Measurements from ENCODE around the gene TNFSF12. TPM values are rescaled to one million over a fixed set of nuclear protein-coding genes. Genes with fewer than 3 reads are reported as not detected.

TNFSF12 gene
- total and polyA plus RNA-seq, 9 of the 15 experiments (the other 6 are each of a cell fraction or from before 2014, with no cell fraction given): 0.03 to 0.95 (median 0.19) TPM; not detected in 3

DNA sequence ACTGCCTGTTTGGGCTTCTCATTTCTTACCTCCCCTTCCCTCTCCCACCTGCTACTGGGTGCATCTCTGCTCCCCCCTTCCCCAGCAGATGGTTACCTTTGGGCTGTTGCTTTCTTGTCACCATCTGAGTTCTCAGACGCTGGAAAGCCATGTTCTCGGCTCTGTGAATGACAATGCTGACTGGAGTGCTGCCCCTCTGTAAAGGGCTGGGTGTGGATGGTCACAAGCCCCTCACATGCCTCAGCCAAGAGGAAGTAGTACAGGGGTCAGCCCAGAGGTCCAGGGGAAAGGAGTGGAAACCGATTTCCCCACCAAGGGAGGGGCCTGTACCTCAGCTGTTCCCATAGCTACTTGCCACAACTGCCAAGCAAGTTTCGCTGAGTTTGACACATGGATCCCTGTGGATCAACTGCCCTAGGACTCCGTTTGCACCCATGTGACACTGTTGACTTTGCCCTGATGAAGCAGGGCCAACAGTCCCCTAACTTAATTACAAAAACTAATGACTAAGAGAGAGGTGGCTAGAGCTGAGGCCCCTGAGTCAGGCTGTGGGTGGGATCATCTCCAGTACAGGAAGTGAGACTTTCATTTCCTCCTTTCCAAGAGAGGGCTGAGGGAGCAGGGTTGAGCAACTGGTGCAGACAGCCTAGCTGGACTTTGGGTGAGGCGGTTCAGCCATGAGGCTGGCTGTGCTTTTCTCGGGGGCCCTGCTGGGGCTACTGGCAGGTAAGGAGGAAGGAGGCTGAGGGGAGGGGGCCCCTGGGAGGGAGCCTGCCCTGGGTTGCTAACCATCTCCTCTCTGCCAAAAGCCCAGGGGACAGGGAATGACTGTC lies 30.4 kb downstream of the TNFSF12 start, which contains the start of gene CD68 (continued):
- peak in 1 of 2 experiments; percentile 11; a peak in 1 of 3 replicates for TF ChIP-seq CBX3 (IDR thresholded peaks at IDR 0.05; ENCODE audit: borderline replicate concordance in 1 of 2, low read length in 2 of 2)
- no peak for TF ChIP-seq SNRNP70 (optimal IDR thresholded peaks at IDR 0.05; ENCODE audit: low read depth, low read length)
- TF ChIP-seq, protein P1, sequence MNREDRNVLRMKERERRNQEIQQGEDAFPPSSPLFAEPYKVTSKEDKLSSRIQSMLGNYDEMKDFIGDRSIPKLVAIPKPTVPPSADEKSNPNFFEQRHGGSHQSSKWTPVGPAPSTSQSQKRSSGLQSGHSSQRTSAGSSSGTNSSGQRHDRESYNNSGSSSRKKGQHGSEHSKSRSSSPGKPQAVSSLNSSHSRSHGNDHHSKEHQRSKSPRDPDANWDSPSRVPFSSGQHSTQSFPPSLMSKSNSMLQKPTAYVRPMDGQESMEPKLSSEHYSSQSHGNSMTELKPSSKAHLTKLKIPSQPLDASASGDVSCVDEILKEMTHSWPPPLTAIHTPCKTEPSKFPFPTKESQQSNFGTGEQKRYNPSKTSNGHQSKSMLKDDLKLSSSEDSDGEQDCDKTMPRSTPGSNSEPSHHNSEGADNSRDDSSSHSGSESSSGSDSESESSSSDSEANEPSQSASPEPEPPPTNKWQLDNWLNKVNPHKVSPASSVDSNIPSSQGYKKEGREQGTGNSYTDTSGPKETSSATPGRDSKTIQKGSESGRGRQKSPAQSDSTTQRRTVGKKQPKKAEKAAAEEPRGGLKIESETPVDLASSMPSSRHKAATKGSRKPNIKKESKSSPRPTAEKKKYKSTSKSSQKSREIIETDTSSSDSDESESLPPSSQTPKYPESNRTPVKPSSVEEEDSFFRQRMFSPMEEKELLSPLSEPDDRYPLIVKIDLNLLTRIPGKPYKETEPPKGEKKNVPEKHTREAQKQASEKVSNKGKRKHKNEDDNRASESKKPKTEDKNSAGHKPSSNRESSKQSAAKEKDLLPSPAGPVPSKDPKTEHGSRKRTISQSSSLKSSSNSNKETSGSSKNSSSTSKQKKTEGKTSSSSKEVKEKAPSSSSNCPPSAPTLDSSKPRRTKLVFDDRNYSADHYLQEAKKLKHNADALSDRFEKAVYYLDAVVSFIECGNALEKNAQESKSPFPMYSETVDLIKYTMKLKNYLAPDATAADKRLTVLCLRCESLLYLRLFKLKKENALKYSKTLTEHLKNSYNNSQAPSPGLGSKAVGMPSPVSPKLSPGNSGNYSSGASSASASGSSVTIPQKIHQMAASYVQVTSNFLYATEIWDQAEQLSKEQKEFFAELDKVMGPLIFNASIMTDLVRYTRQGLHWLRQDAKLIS (CRISPR knock-in tag; IDR thresholded peaks at IDR 0.05): peak; percentile 74; the same call in 1 of the 2 replicates
- peak in 1 of 2 experiments; percentile 31; a peak in 2 of 4 replicates for TF ChIP-seq MAZ (CRISPR knock-in tag; conservative IDR thresholded peaks at IDR 0.05 in 1 of 2, IDR thresholded peaks at IDR 0.05 in 1 of 2)
- TF ChIP-seq, protein P2, sequence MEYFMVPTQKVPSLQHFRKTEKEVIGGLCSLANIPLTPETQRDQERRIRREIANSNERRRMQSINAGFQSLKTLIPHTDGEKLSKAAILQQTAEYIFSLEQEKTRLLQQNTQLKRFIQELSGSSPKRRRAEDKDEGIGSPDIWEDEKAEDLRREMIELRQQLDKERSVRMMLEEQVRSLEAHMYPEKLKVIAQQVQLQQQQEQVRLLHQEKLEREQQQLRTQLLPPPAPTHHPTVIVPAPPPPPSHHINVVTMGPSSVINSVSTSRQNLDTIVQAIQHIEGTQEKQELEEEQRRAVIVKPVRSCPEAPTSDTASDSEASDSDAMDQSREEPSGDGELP (CRISPR knock-in tag; IDR thresholded peaks at IDR 0.05; ENCODE audit: borderline replicate concordance): peak; percentile 82
- TF ChIP-seq JUN (IDR thresholded peaks at IDR 0.05; ENCODE audit: borderline replicate concordance, low read depth, low read length): no peak
- TF ChIP-seq JUN (CRISPR knock-in tag; IDR thresholded peaks at IDR 0.05; ENCODE audit: borderline replicate concordance): no peak
- peak; percentile 76 for TF ChIP-seq PML (IDR thresholded peaks at IDR 0.05; ENCODE audit: low read length)
- TF ChIP-seq NRF1 (conservative IDR thresholded peaks at IDR 0.05 in 1 of 2, IDR thresholded peaks at IDR 0.05 in 1 of 2): 0 out of 4 replicates have a peak, but pooled peaks of 1 of the 2 experiments have one; percentile 19
- no peak for TF ChIP-seq ZNF124 (CRISPR knock-in tag; IDR thresholded peaks at IDR 0.05)
- no peak for TF ChIP-seq STAT5B (CRISPR knock-in tag; IDR thresholded peaks at IDR 0.05)
- TF ChIP-seq, protein P3, sequence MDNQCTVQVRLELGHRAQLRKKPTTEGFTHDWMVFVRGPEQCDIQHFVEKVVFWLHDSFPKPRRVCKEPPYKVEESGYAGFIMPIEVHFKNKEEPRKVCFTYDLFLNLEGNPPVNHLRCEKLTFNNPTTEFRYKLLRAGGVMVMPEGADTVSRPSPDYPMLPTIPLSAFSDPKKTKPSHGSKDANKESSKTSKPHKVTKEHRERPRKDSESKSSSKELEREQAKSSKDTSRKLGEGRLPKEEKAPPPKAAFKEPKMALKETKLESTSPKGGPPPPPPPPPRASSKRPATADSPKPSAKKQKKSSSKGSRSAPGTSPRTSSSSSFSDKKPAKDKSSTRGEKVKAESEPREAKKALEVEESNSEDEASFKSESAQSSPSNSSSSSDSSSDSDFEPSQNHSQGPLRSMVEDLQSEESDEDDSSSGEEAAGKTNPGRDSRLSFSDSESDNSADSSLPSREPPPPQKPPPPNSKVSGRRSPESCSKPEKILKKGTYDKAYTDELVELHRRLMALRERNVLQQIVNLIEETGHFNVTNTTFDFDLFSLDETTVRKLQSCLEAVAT (IDR thresholded peaks at IDR 0.05): 0 out of 4 replicates have a peak, but pooled peaks of 1 of the 2 experiments have one; percentile 6
- TF ChIP-seq RFX1 (IDR thresholded peaks at IDR 0.05): peak; percentile 88
- TF ChIP-seq FOXA3 (CRISPR knock-in tag; conservative IDR thresholded peaks at IDR 0.05 in 1 of 2, IDR thresholded peaks at IDR 0.05 in 1 of 2): peak; percentile 46 to 82; a peak in 3 of 4 replicates
- TF ChIP-seq MAFF (IDR thresholded peaks at IDR 0.05; ENCODE audit: low read length): no peak
- TF ChIP-seq, protein P4, sequence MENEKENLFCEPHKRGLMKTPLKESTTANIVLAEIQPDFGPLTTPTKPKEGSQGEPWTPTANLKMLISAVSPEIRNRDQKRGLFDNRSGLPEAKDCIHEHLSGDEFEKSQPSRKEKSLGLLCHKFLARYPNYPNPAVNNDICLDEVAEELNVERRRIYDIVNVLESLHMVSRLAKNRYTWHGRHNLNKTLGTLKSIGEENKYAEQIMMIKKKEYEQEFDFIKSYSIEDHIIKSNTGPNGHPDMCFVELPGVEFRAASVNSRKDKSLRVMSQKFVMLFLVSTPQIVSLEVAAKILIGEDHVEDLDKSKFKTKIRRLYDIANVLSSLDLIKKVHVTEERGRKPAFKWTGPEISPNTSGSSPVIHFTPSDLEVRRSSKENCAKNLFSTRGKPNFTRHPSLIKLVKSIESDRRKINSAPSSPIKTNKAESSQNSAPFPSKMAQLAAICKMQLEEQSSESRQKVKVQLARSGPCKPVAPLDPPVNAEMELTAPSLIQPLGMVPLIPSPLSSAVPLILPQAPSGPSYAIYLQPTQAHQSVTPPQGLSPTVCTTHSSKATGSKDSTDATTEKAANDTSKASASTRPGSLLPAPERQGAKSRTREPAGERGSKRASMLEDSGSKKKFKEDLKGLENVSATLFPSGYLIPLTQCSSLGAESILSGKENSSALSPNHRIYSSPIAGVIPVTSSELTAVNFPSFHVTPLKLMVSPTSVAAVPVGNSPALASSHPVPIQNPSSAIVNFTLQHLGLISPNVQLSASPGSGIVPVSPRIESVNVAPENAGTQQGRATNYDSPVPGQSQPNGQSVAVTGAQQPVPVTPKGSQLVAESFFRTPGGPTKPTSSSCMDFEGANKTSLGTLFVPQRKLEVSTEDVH (IDR thresholded peaks at IDR 0.05; ENCODE audit: low read depth, partially characterized antibody): peak; percentile 82
- peak; percentile 80; the same call in 1 of the 2 replicates for TF ChIP-seq SPI1 (IDR thresholded peaks at IDR 0.05; ENCODE audit: borderline replicate concordance, low read depth, low read length)
